GM12878 (cell line): ENCODE measurements around the gene TRAPPC3. TPM values are rescaled to one million over a fixed set of nuclear protein-coding genes. Genes with fewer than 3 reads are reported as not detected.

Experiments used
- BRCA1 ChIP-seq: IDR thresholded peaks from 2 replicates; pipeline ENCODE4 v1.6.1; 2011; ENCODE audit warnings: low read depth, low read length, improper control_type of control experiment
- EED ChIP-seq: sonication (generic); IDR thresholded peaks from 2 replicates; pipeline ENCODE4 v1.6.1; 2016; ENCODE audit warnings: antibody characterized with exemption, low read depth
- ESRRA ChIP-seq: IDR thresholded peaks from 2 replicates; pipeline ENCODE4 v1.6.1; 2012; ENCODE audit warnings: mild to moderate bottlenecking, low read length, improper control_type of control experiment
- EZH2 ChIP-seq: IDR thresholded peaks from 2 replicates; pipeline ENCODE4 v1.6.1; 2012; ENCODE audit warnings: low read depth, mild to moderate bottlenecking, control low read depth, inconsistent platforms, low read length, borderline replicate concordance; ENCODE audit not compliant: control insufficient read depth
- GABPA ChIP-seq: IDR thresholded peaks from 2 replicates; pipeline ENCODE4 v1.6.1; 2014; ENCODE audit warnings: antibody characterized with exemption, low read depth, mild to moderate bottlenecking, inconsistent platforms
- JUNB ChIP-seq: IDR thresholded peaks from 2 replicates; pipeline ENCODE4 v1.6.1; 2016; ENCODE audit warnings: antibody characterized with exemption, mild to moderate bottlenecking
- KDM1A ChIP-seq: fragments of 200-600 bp; sonication (generic); IDR thresholded peaks from 2 replicates; pipeline ENCODE4 v1.6.1; 2016; ENCODE audit warnings: borderline replicate concordance
- KLF5 ChIP-seq: fragments of 450-650 bp; IDR thresholded peaks from 2 replicates; pipeline ENCODE4 v1.6.1; 2014; ENCODE audit warnings: mild to moderate bottlenecking; ENCODE audit not compliant: partially characterized antibody
- MYC ChIP-seq: IDR thresholded peaks from 2 replicates; pipeline ENCODE4 v1.6.1; 2011; ENCODE audit warnings: mild to moderate bottlenecking, low read length, moderate library complexity, inconsistent platforms; ENCODE audit not compliant: insufficient read depth, insufficient replicate concordance, insufficient read length, severe bottlenecking
- NR2F1 ChIP-seq: fragments of 450-650 bp; conservative IDR thresholded peaks from 2 replicates; pipeline ENCODE4 v1.6.1; 2017; ENCODE audit warnings: mild to moderate bottlenecking
- POLR2A ChIP-seq: IDR thresholded peaks from 2 replicates; pipeline ENCODE4 v1.6.1; 2011; ENCODE audit warnings: low read depth, mild to moderate bottlenecking, low read length
- RAD51 ChIP-seq: fragments of 450-650 bp; IDR thresholded peaks from 2 replicates; pipeline ENCODE4 v1.6.1; 2016; ENCODE audit warnings: moderate library complexity, mild to moderate bottlenecking, inconsistent platforms
- RELA ChIP-seq: fragments of 450-650 bp; IDR thresholded peaks from 2 replicates; pipeline ENCODE4 v1.8.0; 2014; ENCODE audit warnings: borderline replicate concordance; ENCODE audit not compliant: partially characterized antibody
- RFX5 ChIP-seq: IDR thresholded peaks from 2 replicates; pipeline ENCODE4 v1.6.1; 2011; ENCODE audit warnings: low read depth, low read length, improper control_type of control experiment
- SMAD5 ChIP-seq: IDR thresholded peaks from 2 replicates; pipeline ENCODE4 v1.6.1; 2016; ENCODE audit warnings: antibody characterized with exemption, low read depth
- SPI1 ChIP-seq: IDR thresholded peaks from 2 replicates; pipeline ENCODE4 v1.6.1; 2011; ENCODE audit warnings: low read depth, mild to moderate bottlenecking, low read length, moderate library complexity, borderline replicate concordance; ENCODE audit not compliant: insufficient read depth
- SREBF2 ChIP-seq: IDR thresholded peaks from 2 replicates; pipeline ENCODE4 v1.6.1; 2012; ENCODE audit warnings: mild to moderate bottlenecking, low read length
- STAT3 ChIP-seq: IDR thresholded peaks from 2 replicates; pipeline ENCODE4 v1.6.1; 2011; ENCODE audit warnings: low read depth, low read length, improper control_type of control experiment
- SUZ12 ChIP-seq: fragments of 200-600 bp; sonication (generic); IDR thresholded peaks from one replicate; pipeline ENCODE4 v1.6.1; 2018; ENCODE audit warnings: antibody characterized with exemption, mild to moderate bottlenecking; ENCODE audit not compliant: unreplicated experiment
- TBL1XR1 ChIP-seq: IDR thresholded peaks from 2 replicates; pipeline ENCODE4 v1.6.1; 2012; ENCODE audit warnings: low read depth, low read length, improper control_type of control experiment
- YBX1 ChIP-seq: fragments of 450-650 bp; IDR thresholded peaks from 2 replicates; pipeline ENCODE4 v1.6.1; 2016; ENCODE audit warnings: antibody characterized with exemption
- ZZZ3 ChIP-seq: IDR thresholded peaks from 2 replicates; pipeline ENCODE4 v1.6.1; 2011; ENCODE audit warnings: low read depth; ENCODE audit not compliant: control insufficient read depth, insufficient read length
- polyA plus RNA-seq, 11 experiments: library from polyadenylated mRNA; depleted of rRNA in 4 of 11; unstranded in 6 of 11; stranded (reverse) in 5 of 11; fragments of >200 nt; fragmentation: Nextera tagmentation in 4 of 11; fragmentation: Illumina TruSeq in 1 of 11; extraction: Ambion mirVana in 4 of 11; extraction: Trizol in 1 of 11; gene quantifications; 1 replicate in 1 of 11; 2 replicates in 10 of 11; pipeline versions ENCODE4 v1.2.1 to v1.2.3, GENCODE V29; 2011 to 2016; ENCODE audit warnings: inconsistent platforms in 2 of 11, missing spikeins in 2 of 11, low read depth in 1 of 11
- total RNA-seq, 4 experiments: library from RNA; depleted of rRNA in 3 of 4; stranded (reverse); fragments of >200 nt in 3 of 4; fragmentation: Illumina TruSeq in 1 of 4; extraction: Trizol in 1 of 4; gene quantifications; 2 replicates each; pipeline versions ENCODE4 v1.2.1 to v1.2.3, GENCODE V29; 2013 to 2021
- TF ChIP-seq, protein P1 (sequence below): fragments of 450-650 bp; IDR thresholded peaks from 2 replicates; pipeline ENCODE4 v1.6.1; 2014; ENCODE audit warnings: mild to moderate bottlenecking
- TF ChIP-seq, protein P2 (sequence below): fragments of 450-650 bp; IDR thresholded peaks from 2 replicates; pipeline ENCODE4 v1.6.1; 2016; ENCODE audit warnings: mild to moderate bottlenecking
- TF ChIP-seq, protein P3 (sequence below): IDR thresholded peaks from 2 replicates; pipeline ENCODE4 v1.6.1; 2011; ENCODE audit warnings: mild to moderate bottlenecking, low read depth, low read length, moderate library complexity; ENCODE audit not compliant: insufficient replicate concordance
- TF ChIP-seq, protein P4 (sequence below): IDR thresholded peaks from 2 replicates; pipeline ENCODE4 v1.6.1; 2011; ENCODE audit warnings: borderline replicate concordance, low read depth, mild to moderate bottlenecking, moderate library complexity, low read length; ENCODE audit not compliant: insufficient read depth, poor library complexity, severe bottlenecking
- TF ChIP-seq, protein P5 (sequence below): IDR thresholded peaks from 2 replicates; pipeline ENCODE4 v1.6.1; 2011; ENCODE audit warnings: low read depth, low read length, improper control_type of control experiment, borderline replicate concordance

Gene TRAPPC3
- total and polyA plus RNA-seq, 10 of the 15 experiments (the other 5 are each of a cell fraction or from before 2014, with no cell fraction given) = 14.7 to 122 (median 70.5) TPM

DNA sequence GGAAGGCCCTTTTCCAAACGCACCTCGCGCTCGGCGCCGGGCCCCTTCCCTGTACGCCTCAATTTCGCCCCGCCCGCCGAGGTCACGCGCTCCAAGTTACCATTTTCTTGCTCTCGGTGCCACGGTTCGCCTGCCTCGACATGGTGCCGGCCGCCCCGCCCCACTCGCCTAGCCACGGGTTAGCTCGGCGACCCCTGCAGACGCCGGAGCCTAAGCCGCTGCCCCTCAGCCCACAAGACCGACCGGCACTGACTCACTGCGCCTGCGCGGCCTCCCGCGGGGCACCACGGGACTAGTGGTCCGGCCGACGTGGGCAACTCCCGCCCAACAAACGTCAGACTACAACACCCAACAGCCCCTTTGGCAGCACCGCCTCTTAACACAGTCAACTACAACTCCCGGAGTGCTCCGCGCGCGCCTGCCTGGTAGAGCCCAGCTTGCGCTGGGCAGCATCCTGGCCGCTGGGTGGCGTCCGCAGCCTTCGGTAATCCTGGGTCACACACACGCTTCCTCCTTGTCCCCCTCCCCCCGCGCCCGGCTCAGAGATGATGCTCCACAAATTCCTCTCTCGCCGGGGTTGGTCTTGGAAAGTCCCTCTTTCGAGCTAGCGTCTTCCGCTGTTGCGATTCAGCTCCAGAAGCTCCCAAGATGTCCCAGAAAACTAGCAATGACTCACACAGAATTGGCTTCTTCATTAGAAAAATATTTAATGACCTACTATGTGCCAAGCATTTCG is at the start of gene TRAPPC3 (continued):
- TF ChIP-seq STAT3 (no peak), ESRRA (no peak), YBX1 (no peak), SUZ12 (no peak), MYC (peak; percentile 30), KDM1A (no peak), TBL1XR1 (no peak; the same call in 1 of the 2 replicates), JUNB (no peak), ZZZ3 (no peak), SPI1 (0 out of 2 replicates have a peak, but pooled peaks have one; percentile 30), NR2F1 (peak; percentile 76), POLR2A (peak; percentile 92), BRCA1 (0 out of 2 replicates have a peak, but pooled peaks have one; percentile 31), RAD51 (no peak), KLF5 (peak; percentile 47), RFX5 (no peak), EED (peak; percentile 69), GABPA (no peak), RELA (peak; percentile 98), EZH2 (no peak), SREBF2 (no peak), SMAD5 (no peak; the same call in 1 of the 2 replicates)
- TF ChIP-seq, protein P1, sequence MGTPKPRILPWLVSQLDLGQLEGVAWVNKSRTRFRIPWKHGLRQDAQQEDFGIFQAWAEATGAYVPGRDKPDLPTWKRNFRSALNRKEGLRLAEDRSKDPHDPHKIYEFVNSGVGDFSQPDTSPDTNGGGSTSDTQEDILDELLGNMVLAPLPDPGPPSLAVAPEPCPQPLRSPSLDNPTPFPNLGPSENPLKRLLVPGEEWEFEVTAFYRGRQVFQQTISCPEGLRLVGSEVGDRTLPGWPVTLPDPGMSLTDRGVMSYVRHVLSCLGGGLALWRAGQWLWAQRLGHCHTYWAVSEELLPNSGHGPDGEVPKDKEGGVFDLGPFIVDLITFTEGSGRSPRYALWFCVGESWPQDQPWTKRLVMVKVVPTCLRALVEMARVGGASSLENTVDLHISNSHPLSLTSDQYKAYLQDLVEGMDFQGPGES = no peak
- TF ChIP-seq, protein P2, sequence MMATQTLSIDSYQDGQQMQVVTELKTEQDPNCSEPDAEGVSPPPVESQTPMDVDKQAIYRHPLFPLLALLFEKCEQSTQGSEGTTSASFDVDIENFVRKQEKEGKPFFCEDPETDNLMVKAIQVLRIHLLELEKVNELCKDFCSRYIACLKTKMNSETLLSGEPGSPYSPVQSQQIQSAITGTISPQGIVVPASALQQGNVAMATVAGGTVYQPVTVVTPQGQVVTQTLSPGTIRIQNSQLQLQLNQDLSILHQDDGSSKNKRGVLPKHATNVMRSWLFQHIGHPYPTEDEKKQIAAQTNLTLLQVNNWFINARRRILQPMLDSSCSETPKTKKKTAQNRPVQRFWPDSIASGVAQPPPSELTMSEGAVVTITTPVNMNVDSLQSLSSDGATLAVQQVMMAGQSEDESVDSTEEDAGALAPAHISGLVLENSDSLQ = peak; percentile 66
- TF ChIP-seq, protein P3, sequence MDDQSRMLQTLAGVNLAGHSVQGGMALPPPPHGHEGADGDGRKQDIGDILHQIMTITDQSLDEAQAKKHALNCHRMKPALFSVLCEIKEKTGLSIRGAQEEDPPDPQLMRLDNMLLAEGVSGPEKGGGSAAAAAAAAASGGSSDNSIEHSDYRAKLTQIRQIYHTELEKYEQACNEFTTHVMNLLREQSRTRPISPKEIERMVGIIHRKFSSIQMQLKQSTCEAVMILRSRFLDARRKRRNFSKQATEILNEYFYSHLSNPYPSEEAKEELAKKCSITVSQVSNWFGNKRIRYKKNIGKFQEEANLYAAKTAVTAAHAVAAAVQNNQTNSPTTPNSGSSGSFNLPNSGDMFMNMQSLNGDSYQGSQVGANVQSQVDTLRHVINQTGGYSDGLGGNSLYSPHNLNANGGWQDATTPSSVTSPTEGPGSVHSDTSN = no peak
- TF ChIP-seq, protein P4, sequence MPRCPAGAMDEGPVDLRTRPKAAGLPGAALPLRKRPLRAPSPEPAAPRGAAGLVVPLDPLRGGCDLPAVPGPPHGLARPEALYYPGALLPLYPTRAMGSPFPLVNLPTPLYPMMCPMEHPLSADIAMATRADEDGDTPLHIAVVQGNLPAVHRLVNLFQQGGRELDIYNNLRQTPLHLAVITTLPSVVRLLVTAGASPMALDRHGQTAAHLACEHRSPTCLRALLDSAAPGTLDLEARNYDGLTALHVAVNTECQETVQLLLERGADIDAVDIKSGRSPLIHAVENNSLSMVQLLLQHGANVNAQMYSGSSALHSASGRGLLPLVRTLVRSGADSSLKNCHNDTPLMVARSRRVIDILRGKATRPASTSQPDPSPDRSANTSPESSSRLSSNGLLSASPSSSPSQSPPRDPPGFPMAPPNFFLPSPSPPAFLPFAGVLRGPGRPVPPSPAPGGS = no peak
- TF ChIP-seq, protein P5, sequence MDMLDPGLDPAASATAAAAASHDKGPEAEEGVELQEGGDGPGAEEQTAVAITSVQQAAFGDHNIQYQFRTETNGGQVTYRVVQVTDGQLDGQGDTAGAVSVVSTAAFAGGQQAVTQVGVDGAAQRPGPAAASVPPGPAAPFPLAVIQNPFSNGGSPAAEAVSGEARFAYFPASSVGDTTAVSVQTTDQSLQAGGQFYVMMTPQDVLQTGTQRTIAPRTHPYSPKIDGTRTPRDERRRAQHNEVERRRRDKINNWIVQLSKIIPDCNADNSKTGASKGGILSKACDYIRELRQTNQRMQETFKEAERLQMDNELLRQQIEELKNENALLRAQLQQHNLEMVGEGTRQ = no peak
